Erythroblast (primary cell): ENCODE data around the gene HIPK2.

Experiments
- GATA1 ChIP-seq: IDR thresholded peaks from 2 replicates; pipeline ENCODE4 v1.6.1; 2011; ENCODE audit warnings: low read depth, mild to moderate bottlenecking, control low read depth, low read length, moderate library complexity
- POLR2A ChIP-seq: IDR thresholded peaks from 2 replicates; pipeline ENCODE4 v1.6.1; 2011; ENCODE audit warnings: mild to moderate bottlenecking, low read length

- TF ChIP-seq POLR2A (no peak), GATA1 (no peak)
Measured at GRCh38 chr7:139572071-139572470, 205.7 kb downstream of the HIPK2 start.
